GM21515 (cell line): ENCODE data around the gene TCF19.

ENCODE experiments used
- ATAC-seq: cut with Tn5 transposase; IDR thresholded peaks from one replicate; pipeline ENCODE4 v1.9.1; 2021; ENCODE audit not compliant: unreplicated experiment

Gene TCF19

GRCh38 chr6:31158140-31158862 is at the start of gene TCF19:
TSS of gene TCF19 (plus strand) at chr6:31158589. CDS start at chr6:31159470, 881 bp downstream.
- ATAC-seq = peak; percentile 77

GRCh38 chr6:31110825-31111582 is 47.4 kb upstream of the TCF19 start:
- ATAC-seq = no peak

GRCh38 chr6:31111712-31112111 is 46.7 kb upstream of the TCF19 start:
- ATAC-seq = no peak

- ATAC-seq = no peak
Observed at GRCh38 chr6:31112478-31112877, 45.9 kb upstream of the TCF19 start, which contains the start of gene C6orf15. TSS of gene C6orf15 (minus strand) at chr6:31112575. CDS start at chr6:31112555, 20 bp downstream.

GRCh38 chr6:31113861-31114540 is 44.4 kb upstream of the TCF19 start:
- ATAC-seq = no peak

DNA sequence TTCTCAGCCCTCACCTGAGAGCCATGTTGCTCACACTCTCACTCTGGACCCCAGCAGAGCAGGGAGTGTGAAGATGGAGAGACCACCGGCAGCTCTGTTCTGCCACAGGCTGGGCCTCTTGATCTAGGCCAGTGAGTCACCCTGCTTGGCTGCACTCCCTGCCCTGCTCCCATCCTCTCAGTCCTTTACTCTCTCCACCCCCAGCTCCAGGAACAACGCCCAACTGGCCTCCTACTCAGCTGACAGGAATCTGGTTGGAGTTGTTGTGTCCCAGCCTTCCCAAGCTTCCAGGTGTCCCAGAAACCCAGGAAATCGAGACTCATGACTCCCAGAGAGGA is 43.9 kb upstream of the TCF19 start, which contains the start of gene PSORS1C1:
Gene PSORS1C1 (plus strand): TSS at position 260 of the 338 bp plus-strand sequence. CDS start 14,833 bp downstream, outside the sequence.
- ATAC-seq = no peak

DNA sequence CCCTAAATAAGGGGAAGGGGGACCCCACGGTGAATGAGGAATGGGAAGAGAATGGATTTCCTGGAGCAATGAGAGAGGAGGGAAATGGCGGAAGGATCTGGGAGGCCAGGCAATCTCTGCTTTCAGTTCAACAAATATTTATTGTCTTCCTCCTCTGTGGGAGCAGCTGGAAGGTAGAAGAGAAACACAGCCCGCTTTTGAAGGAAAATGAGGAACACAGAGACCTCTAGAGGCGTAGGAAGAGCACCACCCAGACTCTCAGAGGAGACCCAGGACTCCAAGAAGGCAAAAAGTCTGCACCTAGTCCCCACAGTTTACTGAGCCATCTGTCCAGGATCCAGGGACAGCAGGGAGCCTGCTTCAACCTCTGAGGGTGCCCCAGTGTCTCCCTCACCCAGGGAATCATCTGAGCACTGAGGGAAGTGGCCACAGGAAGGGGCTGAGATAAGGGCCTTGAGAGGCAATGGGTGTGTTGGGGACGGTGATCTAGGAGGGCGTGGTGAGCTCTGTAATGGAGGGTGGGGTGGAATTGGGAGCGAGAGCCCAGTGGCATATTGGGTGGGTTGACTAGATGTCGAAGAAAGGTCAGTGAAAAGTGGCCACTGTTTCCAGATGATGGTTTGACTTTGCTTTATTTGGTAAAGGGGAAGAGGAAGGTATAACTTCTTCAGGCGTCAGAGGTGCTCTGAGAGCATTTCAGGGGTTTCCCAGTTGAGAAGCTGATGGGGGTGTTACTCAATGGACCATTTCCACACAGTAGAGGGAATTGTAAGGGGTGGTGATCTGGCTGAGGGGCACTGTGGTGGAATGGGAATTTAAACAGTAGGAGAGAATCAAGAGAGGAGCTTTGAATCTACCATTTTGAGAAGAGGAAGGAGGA is 43.2 kb upstream of the TCF19 start:
- no peak for ATAC-seq

DNA sequence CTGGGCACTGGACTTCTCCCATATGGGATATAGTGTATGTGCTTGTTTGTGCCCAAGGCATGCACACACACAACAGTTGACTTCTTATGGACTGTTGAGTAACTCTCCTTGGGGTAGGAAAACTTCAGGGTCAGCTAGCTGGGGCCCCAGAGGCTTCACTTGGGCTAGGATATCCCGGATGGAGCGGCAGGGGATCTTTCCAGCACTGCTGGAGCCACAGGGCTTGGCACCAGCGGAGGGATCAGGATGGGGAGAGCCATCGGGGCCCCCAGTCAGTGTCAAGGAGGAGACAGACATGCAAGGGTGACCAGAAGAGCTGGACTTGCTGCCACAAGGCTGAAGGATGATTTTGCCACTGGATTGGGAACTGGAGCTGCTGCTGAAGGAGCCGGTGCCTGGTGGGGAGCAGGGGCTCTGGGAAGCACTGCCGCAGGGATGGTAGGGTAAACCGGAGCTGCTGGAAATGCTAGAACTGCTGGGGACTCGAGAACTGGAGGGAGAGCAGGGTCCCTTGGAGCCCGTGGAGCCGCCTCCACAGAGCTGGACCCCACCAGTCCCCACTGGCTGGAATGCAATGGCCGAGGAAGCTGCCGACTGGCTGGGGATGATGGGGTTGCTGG is 42.3 kb upstream of the TCF19 start:
- no peak for ATAC-seq

GRCh38 chr6:31116661-31117385 is 41.6 kb upstream of the TCF19 start:
- ATAC-seq = no peak

DNA sequence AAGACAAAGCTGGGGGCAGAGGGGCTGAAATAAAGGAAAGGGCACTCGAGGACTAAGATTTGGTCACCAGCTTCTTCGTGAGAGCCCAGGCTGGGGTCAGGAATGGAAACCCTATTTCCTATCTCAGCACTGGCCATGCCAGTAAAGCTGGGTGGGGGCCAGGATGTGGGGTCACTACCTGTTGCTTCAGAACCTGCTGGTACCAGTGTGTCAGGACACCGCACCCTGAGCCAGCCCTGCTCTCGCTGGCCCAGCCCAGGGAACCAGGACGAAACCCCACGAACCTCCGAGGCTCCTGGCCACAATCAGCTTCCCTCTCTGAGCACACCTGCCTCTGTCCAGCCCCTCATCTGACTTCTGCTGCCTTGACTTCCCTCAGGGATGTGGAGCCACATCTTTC is 40.2 kb upstream of the TCF19 start:
- no peak for ATAC-seq

- ATAC-seq = no peak
Observed at GRCh38 chr6:31120151-31120915, 38.1 kb upstream of the TCF19 start, which contains the start of gene CDSN. TSS of gene CDSN (minus strand) at chr6:31120446. CDS start at chr6:31120419, 27 bp downstream.

GRCh38 chr6:31121131-31121790 is 37.1 kb upstream of the TCF19 start:
- ATAC-seq = no peak

- no peak for ATAC-seq
Observed at GRCh38 chr6:31122791-31123706, 35.3 kb upstream of the TCF19 start.

- ATAC-seq = no peak
Observed at GRCh38 chr6:31125162-31125561, 33.2 kb upstream of the TCF19 start.

GRCh38 chr6:31125586-31126363 is 32.6 kb upstream of the TCF19 start:
- ATAC-seq = no peak

DNA sequence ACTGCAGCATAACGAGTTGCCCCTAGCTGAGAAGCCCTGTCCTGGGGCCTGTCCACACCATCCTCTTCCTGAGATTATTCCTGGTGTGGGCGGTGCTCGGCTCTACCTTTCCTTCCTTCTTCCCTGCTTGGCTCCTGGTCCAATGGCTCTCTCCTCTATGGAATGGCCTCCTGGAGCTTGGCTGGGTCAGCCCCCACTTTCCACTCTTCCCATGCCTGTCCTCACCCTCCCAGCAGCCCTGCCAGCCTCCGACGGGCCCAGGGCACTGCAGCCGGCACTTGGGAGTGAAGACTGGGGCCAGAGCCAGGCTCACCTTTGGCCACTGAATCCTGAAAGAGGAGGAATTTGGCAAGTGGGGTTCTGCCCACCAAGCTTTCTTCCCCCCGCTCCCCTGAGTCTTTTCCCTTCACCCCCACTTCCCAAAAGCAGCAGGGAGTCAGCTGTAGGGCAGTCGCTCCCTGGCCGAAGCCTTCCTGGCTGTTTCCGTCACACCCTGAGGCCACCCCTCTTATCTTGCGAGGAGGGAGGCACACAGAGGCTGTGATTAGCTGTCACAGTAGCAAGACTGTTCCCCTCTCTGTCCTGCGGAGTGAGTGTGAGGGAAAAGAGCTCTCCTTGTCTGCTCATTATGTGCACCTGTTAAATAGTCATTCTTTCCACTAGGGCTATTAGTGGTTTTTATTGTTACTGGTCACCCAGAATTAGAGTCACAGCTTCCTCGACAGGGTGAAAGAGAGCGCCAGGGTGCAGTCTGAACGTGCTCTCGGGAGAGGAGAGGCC is 31.8 kb upstream of the TCF19 start:
- no peak for ATAC-seq
